ENCODE results near the gene TM4SF1. TPM values are rescaled to one million over a fixed set of nuclear protein-coding genes. Genes with fewer than 3 reads are reported as not detected.

The TM4SF1 gene
- total RNA-seq, 1 experiment from 2014 or later, result 1,063 TPM

- H3K4me3 ChIP-seq (ENCODE audit: low read depth in 2 of 2, low read length in 2 of 2), result peak overlapping the region; percentile 49 to 88
- no peaks in the 10 kb centered on the region for H3K27me3 ChIP-seq (ENCODE audit: control insufficient read depth, insufficient read depth, low read length)
- ATAC-seq (no peak), DNase-seq (ENCODE audit: low read depth, low spot score) (no peak)
- H3K36me3 ChIP-seq (ENCODE audit: control insufficient read depth, insufficient read depth, low read length), result peaks cover 67% of the 10 kb centered on the region
- H3K9me3 ChIP-seq (ENCODE audit: control insufficient read depth, insufficient read depth, low read depth, low read length), result no peaks in the 10 kb centered on the region
- peak overlapping the region; percentile 100 for H3K27ac ChIP-seq (ENCODE audit: low read length)
- peak; percentile 31; the same call in 1 of the 2 replicates for TF ChIP-seq POLR2AphosphoS5 (IDR thresholded peaks at IDR 0.05; ENCODE audit: low read depth, low read length)
- TF ChIP-seq, protein P1, sequence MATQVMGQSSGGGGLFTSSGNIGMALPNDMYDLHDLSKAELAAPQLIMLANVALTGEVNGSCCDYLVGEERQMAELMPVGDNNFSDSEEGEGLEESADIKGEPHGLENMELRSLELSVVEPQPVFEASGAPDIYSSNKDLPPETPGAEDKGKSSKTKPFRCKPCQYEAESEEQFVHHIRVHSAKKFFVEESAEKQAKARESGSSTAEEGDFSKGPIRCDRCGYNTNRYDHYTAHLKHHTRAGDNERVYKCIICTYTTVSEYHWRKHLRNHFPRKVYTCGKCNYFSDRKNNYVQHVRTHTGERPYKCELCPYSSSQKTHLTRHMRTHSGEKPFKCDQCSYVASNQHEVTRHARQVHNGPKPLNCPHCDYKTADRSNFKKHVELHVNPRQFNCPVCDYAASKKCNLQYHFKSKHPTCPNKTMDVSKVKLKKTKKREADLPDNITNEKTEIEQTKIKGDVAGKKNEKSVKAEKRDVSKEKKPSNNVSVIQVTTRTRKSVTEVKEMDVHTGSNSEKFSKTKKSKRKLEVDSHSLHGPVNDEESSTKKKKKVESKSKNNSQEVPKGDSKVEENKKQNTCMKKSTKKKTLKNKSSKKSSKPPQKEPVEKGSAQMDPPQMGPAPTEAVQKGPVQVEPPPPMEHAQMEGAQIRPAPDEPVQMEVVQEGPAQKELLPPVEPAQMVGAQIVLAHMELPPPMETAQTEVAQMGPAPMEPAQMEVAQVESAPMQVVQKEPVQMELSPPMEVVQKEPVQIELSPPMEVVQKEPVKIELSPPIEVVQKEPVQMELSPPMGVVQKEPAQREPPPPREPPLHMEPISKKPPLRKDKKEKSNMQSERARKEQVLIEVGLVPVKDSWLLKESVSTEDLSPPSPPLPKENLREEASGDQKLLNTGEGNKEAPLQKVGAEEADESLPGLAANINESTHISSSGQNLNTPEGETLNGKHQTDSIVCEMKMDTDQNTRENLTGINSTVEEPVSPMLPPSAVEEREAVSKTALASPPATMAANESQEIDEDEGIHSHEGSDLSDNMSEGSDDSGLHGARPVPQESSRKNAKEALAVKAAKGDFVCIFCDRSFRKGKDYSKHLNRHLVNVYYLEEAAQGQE (IDR thresholded peaks at IDR 0.05; ENCODE audit: insufficient read depth in 1 of 2, low read depth in 2 of 2, low read length in 1 of 2), result no peak
- peaks cover 80% of the 10 kb centered on the region for H3K4me1 ChIP-seq (ENCODE audit: control insufficient read depth, insufficient read depth, low read length)
- ChIA-PET POLR2A (interaction anchor here (1.4 kb wide), 1 partner anchor 101 kb away, joined by 5 read pairs; no protein-coding TSS in a partner anchor), CTCF (no interaction called here)
- intact Hi-C loops (cut with micrococcal nuclease; ENCODE audit: unreplicated experiment) (no loop called here), in situ Hi-C loops (cut with HindIII; ENCODE audit: low pct_unique_long_range_greater_than_20kb, low sequenced_read_pairs) (no loop called here)
- no TSS peak for BruUV-seq (replicated peaks)
These were observed 5.7 kb downstream of the TM4SF1 start for GRCh38 chr3:149371723-149372114.

GRCh38 chr3:149371001-149371722, 6.3 kb downstream of the TM4SF1 start:
- peak; percentile 58 for DNase-seq (ENCODE audit: low read depth, low spot score)
- intact Hi-C loops (cut with micrococcal nuclease; ENCODE audit: unreplicated experiment) (no loop called here), in situ Hi-C loops (cut with HindIII; ENCODE audit: low pct_unique_long_range_greater_than_20kb, low sequenced_read_pairs) (no loop called here)
- ChIA-PET CTCF (no interaction called here), POLR2A (interaction anchor here (0.6 to 0.9 kb wide), 5 partner anchors 11 to 137 kb away, joined by 3 to 10 read pairs (median 4); no protein-coding TSS in a partner anchor)
- TF ChIP-seq POLR2AphosphoS5 (IDR thresholded peaks at IDR 0.05; ENCODE audit: low read depth, low read length) (peak; percentile 64), SIN3A (IDR thresholded peaks at IDR 0.05; ENCODE audit: borderline replicate concordance, insufficient read depth, low read depth, low read length) (no peak), TCF7L2 (IDR thresholded peaks at IDR 0.05; ENCODE audit: low read depth, low read length) (no peak), CTCF (IDR thresholded peaks at IDR 0.05) (peak; percentile 55)
- TF ChIP-seq, protein P1 (IDR thresholded peaks at IDR 0.05; ENCODE audit: insufficient read depth in 1 of 2, low read depth in 2 of 2, low read length in 1 of 2), result peak in 1 of 2 experiments; percentile 43; a peak in 1 of 4 replicates
- no peak for ATAC-seq
- peaks cover 85% of the 10 kb centered on the region for H3K4me1 ChIP-seq (ENCODE audit: control insufficient read depth, insufficient read depth, low read length)
- peaks cover 67% of the 10 kb centered on the region for H3K36me3 ChIP-seq (ENCODE audit: control insufficient read depth, insufficient read depth, low read length)
- H3K27me3 ChIP-seq (ENCODE audit: control insufficient read depth, insufficient read depth, low read length), result no peaks in the 10 kb centered on the region
- peak overlapping the region; percentile 100 for H3K27ac ChIP-seq (ENCODE audit: low read length)
- peak overlapping the region; percentile 49 to 88 for H3K4me3 ChIP-seq (ENCODE audit: low read depth in 2 of 2, low read length in 2 of 2)
- no TSS peak for BruUV-seq (replicated peaks)
- no peaks in the 10 kb centered on the region for H3K9me3 ChIP-seq (ENCODE audit: control insufficient read depth, insufficient read depth, low read depth, low read length)

Measured in Panc1 (cell line).